BLaER1 (cell line): ENCODE data around the gene WAC.
A peak's percentile ranks its signal among the peaks of the same experiment; 100 is the strongest.
"Not testable (repeated sequence)": the region's sequence is repeated elsewhere in the genome, so short reads cannot be mapped to it uniquely, and the experiment has no call there.

Experiments
- H3K27ac ChIP-seq: shearing (Covaris generic); formaldehyde crosslinking; 2 replicates; pipeline ENCODE4 v1.8.1; 2022
- H3K27me3 ChIP-seq: shearing (Covaris generic); formaldehyde crosslinking; 2 replicates; pipeline ENCODE4 v1.8.1; 2022
- H3K36me3 ChIP-seq: shearing (Covaris generic); formaldehyde crosslinking; 2 replicates; pipeline ENCODE4 v1.8.1; 2022
- H3K4me1 ChIP-seq: shearing (Covaris generic); formaldehyde crosslinking; 2 replicates; pipeline ENCODE4 v1.8.1; 2022
- H3K4me2 ChIP-seq: shearing (Covaris generic); formaldehyde crosslinking; 2 replicates; pipeline ENCODE4 v1.8.1; 2022
- H3K4me3 ChIP-seq: shearing (Covaris generic); formaldehyde crosslinking; 2 replicates; pipeline ENCODE4 v1.8.1; 2022
- H3K9ac ChIP-seq: shearing (Covaris generic); formaldehyde crosslinking; 2 replicates; pipeline ENCODE4 v1.8.1; 2022
- H3K9me3 ChIP-seq: shearing (Covaris generic); formaldehyde crosslinking; 2 replicates; pipeline ENCODE4 v1.8.1; 2022
- H4K20me1 ChIP-seq: shearing (Covaris generic); formaldehyde crosslinking; 2 replicates; pipeline ENCODE4 v1.8.1; 2022
- Cebpa-rat ChIP-seq: shearing (Covaris generic); IDR thresholded peaks from 2 replicates; pipeline ENCODE4 v1.8.1; 2022

The WAC gene

GRCh38 chr10:28594406-28594805 lies 61.5 kb downstream of the WAC start:
- no peaks in the 10 kb centered on the region for H3K4me1 ChIP-seq
- peaks cover 99% of the 10 kb centered on the region for H4K20me1 ChIP-seq
- no peak overlapping the region for H3K9ac ChIP-seq
- no peak for TF ChIP-seq Cebpa-rat
- no peaks in the 10 kb centered on the region for H3K9me3 ChIP-seq
- H3K27ac ChIP-seq = no peak overlapping the region
- H3K36me3 ChIP-seq = peaks cover 93% of the 10 kb centered on the region
- no peaks in the 10 kb centered on the region for H3K27me3 ChIP-seq
- H3K4me3 ChIP-seq = no peak overlapping the region
- H3K4me2 ChIP-seq = no peak overlapping the region

DNA sequence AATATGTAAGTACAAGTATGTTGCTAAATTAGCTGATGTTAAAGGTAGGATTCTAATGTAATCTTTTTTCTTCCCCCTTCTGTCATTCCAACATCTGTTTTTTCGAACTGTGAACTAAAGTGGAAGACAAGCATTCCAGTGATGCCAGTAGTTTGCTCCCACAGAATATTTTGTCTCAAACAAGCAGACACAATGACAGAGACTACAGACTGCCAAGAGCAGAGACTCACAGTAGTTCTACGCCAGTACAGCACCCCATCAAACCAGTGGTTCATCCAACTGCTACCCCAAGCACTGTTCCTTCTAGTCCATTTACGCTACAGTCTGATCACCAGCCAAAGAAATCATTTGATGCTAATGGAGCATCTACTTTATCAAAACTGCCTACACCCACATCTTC lies 62.7 kb downstream of the WAC start:
- TF ChIP-seq Cebpa-rat = no peak
- Histone ChIP-seq H3K4me3 (no peak overlapping the region), H3K9me3 (no peaks in the 10 kb centered on the region), H3K27me3 (no peaks in the 10 kb centered on the region), H3K27ac (no peak overlapping the region), H3K36me3 (peaks cover 91% of the 10 kb centered on the region), H3K4me1 (no peaks in the 10 kb centered on the region), H4K20me1 (peaks cover 99% of the 10 kb centered on the region), H3K4me2 (no peak overlapping the region), H3K9ac (no peak overlapping the region)

DNA sequence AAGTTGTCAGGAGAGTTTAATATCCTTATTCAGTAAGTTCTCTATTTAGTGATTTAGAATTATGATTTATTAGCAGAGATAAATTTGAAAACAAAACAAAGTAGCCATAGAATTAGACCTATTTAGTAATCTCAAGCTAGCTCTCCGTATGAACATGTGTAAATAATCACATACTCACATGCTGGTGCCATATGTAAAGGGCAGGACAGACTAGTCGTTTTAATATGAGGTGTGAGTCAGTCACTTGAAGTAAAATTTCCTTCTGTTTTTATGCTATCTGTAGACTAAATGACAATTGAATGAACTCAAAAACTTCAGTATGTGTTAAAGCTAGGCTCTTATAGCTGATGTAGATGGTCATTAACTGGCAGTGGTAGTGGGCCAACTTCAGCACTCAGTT lies 67.1 kb downstream of the WAC start:
- Histone ChIP-seq H3K36me3 (peaks cover 89% of the 10 kb centered on the region), H3K9ac (no peak overlapping the region), H3K4me1 (peaks cover 3% of the 10 kb centered on the region; the same call in 1 of the 2 replicates), H4K20me1 (peaks cover 98% of the 10 kb centered on the region), H3K9me3 (no peaks in the 10 kb centered on the region), H3K27ac (no peak overlapping the region), H3K4me3 (no peak overlapping the region), H3K4me2 (no peak overlapping the region), H3K27me3 (no peaks in the 10 kb centered on the region)
- TF ChIP-seq Cebpa-rat = no peak

GRCh38 chr10:28601012-28601411 lies 68.1 kb downstream of the WAC start:
- Histone ChIP-seq H3K36me3 (peaks cover 89% of the 10 kb centered on the region), H3K27me3 (no peaks in the 10 kb centered on the region), H3K4me3 (no peak overlapping the region), H3K4me2 (no peak overlapping the region), H3K9me3 (no peaks in the 10 kb centered on the region), H3K4me1 (peaks cover 12% of the 10 kb centered on the region; the same call in 1 of the 2 replicates), H3K27ac (no peak overlapping the region), H3K9ac (no peak overlapping the region), H4K20me1 (peaks cover 98% of the 10 kb centered on the region)
- TF ChIP-seq Cebpa-rat = no peak

DNA sequence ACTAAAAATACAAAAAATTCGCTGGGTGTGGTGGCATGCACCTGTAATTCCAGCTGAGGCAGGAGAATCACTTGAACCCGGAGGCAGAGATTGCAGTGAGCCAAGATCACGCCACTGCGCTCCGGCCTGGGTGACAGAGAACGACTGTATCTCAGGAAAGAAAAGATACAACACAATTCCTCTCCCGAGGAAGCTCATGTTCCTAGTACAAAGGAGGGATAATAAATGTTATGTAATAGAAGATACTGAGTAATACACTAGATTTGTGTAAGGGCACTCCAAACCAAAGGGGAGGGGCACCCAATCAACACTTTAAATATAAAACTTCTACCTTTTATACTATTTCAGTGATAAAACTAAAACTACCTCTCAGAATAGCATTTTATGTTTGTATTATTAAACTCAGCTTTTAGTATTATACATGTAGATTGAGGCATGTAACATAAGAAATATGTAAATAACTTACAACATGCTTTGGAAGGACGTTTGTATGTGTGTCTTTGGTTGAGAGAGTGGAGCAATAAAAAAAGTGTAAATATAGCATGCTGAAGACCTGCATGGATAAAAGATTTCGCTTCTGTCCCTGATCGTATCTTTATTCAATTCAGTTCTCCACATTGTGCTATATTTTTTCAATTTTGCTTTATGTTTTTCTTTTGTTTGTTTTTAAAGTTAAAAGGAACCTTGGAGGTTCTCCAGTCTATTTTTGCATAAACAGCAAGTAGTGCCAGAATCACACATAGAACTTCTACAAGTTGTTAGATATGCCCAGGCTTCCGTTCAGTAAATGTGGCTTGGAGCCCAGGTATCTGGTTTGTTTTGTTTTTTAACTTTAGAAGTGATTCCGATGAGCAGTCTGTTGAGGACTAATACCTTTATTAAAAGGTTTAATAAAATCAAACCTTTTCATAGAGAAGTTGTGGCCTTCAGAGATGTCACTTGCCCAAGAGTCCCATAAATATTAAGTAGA lies 71.9 kb downstream of the WAC start:
- Histone ChIP-seq H3K4me2 (no peak overlapping the region), H4K20me1 (peaks cover 98% of the 10 kb centered on the region), H3K36me3 (peaks cover 93% of the 10 kb centered on the region), H3K4me3 (no peak overlapping the region), H3K9ac (no peak overlapping the region), H3K4me1 (peaks cover 13% of the 10 kb centered on the region; the same call in 1 of the 2 replicates), H3K27ac (no peak overlapping the region), H3K9me3 (no peaks in the 10 kb centered on the region), H3K27me3 (no peaks in the 10 kb centered on the region)
- TF ChIP-seq Cebpa-rat = no peak

- H4K20me1 ChIP-seq = peaks cover 98% of the 10 kb centered on the region
- no peak for TF ChIP-seq Cebpa-rat
These were observed 73.7 kb downstream of the WAC start for GRCh38 chr10:28606568-28606967.

GRCh38 chr10:28609636-28610035 lies 76.7 kb downstream of the WAC start:
- not testable (repeated sequence) for H3K9me3 ChIP-seq, H3K27ac ChIP-seq, H3K4me2 ChIP-seq, H3K9ac ChIP-seq, H3K27me3 ChIP-seq, H3K4me3 ChIP-seq
- 0 out of 2 replicates have a peak, but pooled peaks have one; percentile 29 for TF ChIP-seq Cebpa-rat
- Histone ChIP-seq H4K20me1 (peaks cover 93% of the 10 kb centered on the region), H3K36me3 (peaks cover 99% of the 10 kb centered on the region), H3K4me1 (peaks cover 13% of the 10 kb centered on the region; the same call in 1 of the 2 replicates)

More at GRCh38 chr10:28606568-28606967, 73.7 kb downstream of the WAC start:
- Histone ChIP-seq H3K27me3 (no peaks in the 10 kb centered on the region), H3K4me2 (no peak overlapping the region), H3K36me3 (peaks cover 96% of the 10 kb centered on the region), H3K4me3 (no peak overlapping the region), H3K27ac (no peak overlapping the region), H3K9me3 (no peaks in the 10 kb centered on the region), H3K9ac (no peak overlapping the region), H3K4me1 (peaks cover 13% of the 10 kb centered on the region; the same call in 1 of the 2 replicates)

DNA sequence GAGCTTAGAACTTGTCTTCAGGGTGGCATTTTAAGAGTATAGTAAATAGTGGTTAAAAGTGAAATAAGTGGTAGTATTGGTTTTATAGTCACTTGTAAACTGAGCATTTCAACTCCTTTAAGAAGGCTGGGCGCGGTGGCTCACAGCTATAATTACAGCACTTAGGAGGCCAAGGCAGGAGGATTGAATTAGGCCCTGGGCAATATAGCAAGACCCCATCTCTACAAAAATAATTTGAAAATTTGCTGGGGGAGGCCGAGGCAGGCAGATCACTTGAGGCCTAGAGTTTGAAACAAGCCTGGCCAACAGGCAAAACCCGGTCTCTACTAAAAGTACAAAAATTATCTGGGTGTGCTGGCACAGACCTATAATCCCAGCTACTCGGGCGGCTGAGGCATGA lies 80.0 kb downstream of the WAC start:
- no peaks in the 10 kb centered on the region for H3K27me3 ChIP-seq
- no peak overlapping the region for H3K9ac ChIP-seq
- TF ChIP-seq Cebpa-rat = no peak
- no peaks in the 10 kb centered on the region for H3K4me1 ChIP-seq
- H3K9me3 ChIP-seq = no peaks in the 10 kb centered on the region
- peaks cover 86% of the 10 kb centered on the region for H4K20me1 ChIP-seq
- H3K27ac ChIP-seq = no peak overlapping the region
- peaks cover 100% of the 10 kb centered on the region for H3K36me3 ChIP-seq
- H3K4me2 ChIP-seq = no peak overlapping the region
- H3K4me3 ChIP-seq = no peak overlapping the region

DNA sequence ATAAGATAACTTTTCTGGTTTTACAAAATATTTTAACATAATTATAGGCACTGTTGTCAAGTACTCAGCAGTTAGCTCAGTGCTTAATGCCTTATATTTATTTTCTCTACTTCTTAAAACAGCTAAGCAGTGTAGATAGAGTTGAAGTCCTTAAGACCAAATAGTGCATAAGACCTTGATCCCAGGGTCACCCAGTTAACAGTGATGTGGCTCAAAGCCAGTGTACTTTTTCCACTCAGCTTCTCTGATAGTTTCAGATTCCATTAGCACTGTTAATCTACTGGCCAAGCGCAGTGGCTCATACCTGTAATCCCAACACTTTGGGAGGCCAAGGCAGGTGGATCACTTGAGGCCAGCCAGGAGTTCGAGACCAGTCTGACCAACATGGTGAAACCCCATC lies 83.6 kb downstream of the WAC start:
- H3K9me3 ChIP-seq = no peaks in the 10 kb centered on the region
- H3K4me1 ChIP-seq = no peaks in the 10 kb centered on the region
- H3K27me3 ChIP-seq = no peaks in the 10 kb centered on the region
- no peak overlapping the region for H3K4me2 ChIP-seq
- no peak overlapping the region for H3K27ac ChIP-seq
- no peak for TF ChIP-seq Cebpa-rat
- no peak overlapping the region for H3K4me3 ChIP-seq
- H4K20me1 ChIP-seq = peaks cover 80% of the 10 kb centered on the region
- no peak overlapping the region for H3K9ac ChIP-seq
- peaks cover 96% of the 10 kb centered on the region for H3K36me3 ChIP-seq

DNA sequence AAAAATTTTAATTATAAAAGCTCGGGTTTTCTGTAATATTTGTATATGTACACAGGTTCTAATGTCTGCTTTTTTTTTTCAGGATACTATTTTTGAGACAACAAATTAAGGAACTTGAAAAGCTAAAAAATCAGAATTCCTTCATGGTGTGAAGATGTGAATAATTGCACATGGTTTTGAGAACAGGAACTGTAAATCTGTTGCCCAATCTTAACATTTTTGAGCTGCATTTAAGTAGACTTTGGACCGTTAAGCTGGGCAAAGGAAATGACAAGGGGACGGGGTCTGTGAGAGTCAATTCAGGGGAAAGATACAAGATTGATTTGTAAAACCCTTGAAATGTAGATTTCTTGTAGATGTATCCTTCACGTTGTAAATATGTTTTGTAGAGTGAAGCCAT lies 86.5 kb downstream of the WAC start:
- no peak overlapping the region for H3K4me2 ChIP-seq
- H4K20me1 ChIP-seq = peaks cover 64% of the 10 kb centered on the region
- H3K27ac ChIP-seq = no peak overlapping the region
- H3K4me3 ChIP-seq = no peak overlapping the region
- no peak for TF ChIP-seq Cebpa-rat
- H3K27me3 ChIP-seq = no peaks in the 10 kb centered on the region
- H3K9ac ChIP-seq = no peak overlapping the region
- H3K4me1 ChIP-seq = no peaks in the 10 kb centered on the region
- peaks cover 72% of the 10 kb centered on the region for H3K36me3 ChIP-seq
- H3K9me3 ChIP-seq = no peaks in the 10 kb centered on the region
